OCI-LY7 (cell line): ENCODE measurements around the gene HNRNPAB. TPM values are rescaled to one million over a fixed set of nuclear protein-coding genes. Genes with fewer than 3 reads are reported as not detected.
A peak's percentile ranks its signal among the peaks of the same experiment; 100 is the strongest.

ENCODE experiments used
- BruUV-seq: library from RNA; stranded (reverse); fragments of 400-500 nt; replicated peaks from 2 replicates; lab custom pipeline; 2021; lab: Mats Ljungman, UMichigan
- CTCF ChIA-PET: fragments of 300-600 bp; sonication (Branson Sonifier 250); formaldehyde crosslinking; loops from one replicate; lab custom pipeline; 2022; ENCODE audit warnings: antibody characterized with exemption; ENCODE audit not compliant: unreplicated experiment; lab: Charles Lee
- POLR2A ChIA-PET: fragments of 300-600 bp; sonication (Branson Sonifier 250); formaldehyde crosslinking; loops from one replicate; lab custom pipeline; 2022; ENCODE audit warnings: antibody characterized with exemption; lab: Charles Lee
- DNase-seq: peaks from one replicate; pipeline ENCODE4 v3.0.0-alpha.2; 2015; ENCODE audit warnings: low spot score
- H2AFZ ChIP-seq: fragments of 200-600 bp; sonication (generic), shearing (Covaris generic); 2 replicates; pipeline ENCODE4 v1.6.1; 2014; ENCODE audit warnings: mild to moderate bottlenecking, antibody characterized with exemption, low read length, moderate library complexity
- H3K27ac ChIP-seq: fragments of 200-600 bp; sonication (generic); 2 replicates; pipeline ENCODE4 v1.5.1; 2014; ENCODE audit warnings: mixed run types, low read depth, mild to moderate bottlenecking, moderate library complexity, low read length, inconsistent platforms; ENCODE audit not compliant: poor library complexity, severe bottlenecking
- H3K36me3 ChIP-seq: fragments of 200-600 bp; sonication (generic); 2 replicates; pipeline ENCODE4 v1.6.1; 2014; ENCODE audit warnings: mild to moderate bottlenecking, antibody characterized with exemption, low read length, moderate library complexity, mixed read lengths; ENCODE audit not compliant: insufficient read depth
- H3K4me1 ChIP-seq: fragments of 200-600 bp; sonication (generic); 2 replicates; pipeline ENCODE4 v1.5.1; 2014; ENCODE audit warnings: mild to moderate bottlenecking, low read length; ENCODE audit not compliant: insufficient read depth, poor library complexity, severe bottlenecking
- H3K4me2 ChIP-seq: fragments of 200-600 bp; sonication (generic); 2 replicates; pipeline ENCODE4 v1.6.1; 2014; ENCODE audit warnings: mild to moderate bottlenecking, low read length
- H3K4me3 ChIP-seq: fragments of 200-600 bp; sonication (generic); 2 replicates; pipeline ENCODE4 v1.5.1; 2014; ENCODE audit warnings: mild to moderate bottlenecking, low read depth, low read length; ENCODE audit not compliant: poor library complexity, severe bottlenecking
- H3K79me2 ChIP-seq: fragments of 200-600 bp; sonication (generic); 2 replicates; pipeline ENCODE4 v1.6.1; 2016; ENCODE audit warnings: low read depth, mild to moderate bottlenecking, low read length, moderate library complexity, mixed read lengths; ENCODE audit not compliant: insufficient read depth
- H3K9me2 ChIP-seq: fragments of 200-600 bp; sonication (generic); 2 replicates; pipeline ENCODE4 v1.6.1; 2016; ENCODE audit warnings: mild to moderate bottlenecking, low read length, mixed read lengths; ENCODE audit not compliant: insufficient read depth
- H3K9me3 ChIP-seq: fragments of 200-600 bp; sonication (generic); 2 replicates; pipeline ENCODE4 v1.6.1; 2014; ENCODE audit warnings: mild to moderate bottlenecking, mixed run types, low read length, mixed read lengths
- H4K20me1 ChIP-seq: fragments of 200-600 bp; sonication (generic); 2 replicates; pipeline ENCODE4 v1.6.1; 2014; ENCODE audit warnings: mild to moderate bottlenecking, antibody characterized with exemption, low read length, moderate library complexity, mixed read lengths; ENCODE audit not compliant: insufficient read depth
- CTCF ChIP-seq: fragments of 200-600 bp; sonication (generic); conservative IDR thresholded peaks from 2 replicates; pipeline ENCODE4 v1.5.1; 2014; ENCODE audit warnings: mild to moderate bottlenecking, antibody characterized with exemption, low read length, moderate library complexity, mixed read lengths
- EZH2phosphoT487 ChIP-seq: fragments of 200-600 bp; sonication (generic); IDR thresholded peaks from 2 replicates; pipeline ENCODE4 v1.6.1; 2018; ENCODE audit warnings: low read depth, borderline replicate concordance, mild to moderate bottlenecking, mixed run types, antibody characterized with exemption, low read length, moderate library complexity, mixed read lengths
- intact Hi-C: fragments of 100-400 bp; cut with micrococcal nuclease; formaldehyde crosslinking; loops from one replicate; pipeline ENCODE4 v1.10.0; 2022; ENCODE audit not compliant: unreplicated experiment
- total RNA-seq, 2 experiments: library from RNA; depleted of rRNA in 1 of 2; stranded (reverse); fragments of >200 nt in 1 of 2; shearing (Covaris generic) in 1 of 2; gene quantifications; 2 replicates each; pipeline ENCODE4 v1.2.3, GENCODE V29; 2014 to 2022

Gene HNRNPAB
- total RNA-seq, 2 experiments from 2014 or later, result 146 to 350 TPM

GRCh38 chr5:178203670-178204181 lies 607 bp upstream of the HNRNPAB start:
- Histone ChIP-seq H3K79me2 (peaks cover 56% of the 10 kb centered on the region), H3K4me2 (peak overlapping the region; percentile 81), H3K9me3 (no peaks in the 10 kb centered on the region), H3K4me3 (peak overlapping the region; percentile 99), H3K36me3 (peaks cover 43% of the 10 kb centered on the region), H3K4me1 (peaks cover 20% of the 10 kb centered on the region), H2AFZ (peak overlapping the region; percentile 69; the same call in 1 of the 2 replicates), H4K20me1 (peaks cover 35% of the 10 kb centered on the region), H3K9me2 (no peaks in the 10 kb centered on the region), H3K27ac (peak overlapping the region; percentile 82)
- TF ChIP-seq EZH2phosphoT487, result no peak
- TF ChIP-seq CTCF, result no peak
- POLR2A ChIA-PET, result interaction anchor here (0.9 to 1.6 kb wide), 7 partner anchors 8 to 83 kb away, joined by 3 to 9 read pairs (median 4); no protein-coding TSS in a partner anchor
- BruUV-seq, result TSS peak; percentile 97
- DNase-seq, result no peak
- CTCF ChIA-PET, result interaction anchor here (0.6 kb wide), 1 partner anchor 74 kb away, joined by 3 read pairs; no protein-coding TSS in a partner anchor
- intact Hi-C loops, result loop anchor here (2.0 kb wide), 1 partner anchor 29 kb away; the partner anchor contains the start of gene PHYKPL

- peak overlapping the region; percentile 99 for H3K4me3 ChIP-seq
- DNase-seq, result peak; percentile 88
- H4K20me1 ChIP-seq, result peaks cover 49% of the 10 kb centered on the region
- H3K4me1 ChIP-seq, result peaks cover 20% of the 10 kb centered on the region
- intact Hi-C loops, result loop anchor here (2.0 kb wide), 1 partner anchor 28 kb away; the partner anchor contains the start of gene PHYKPL
- H3K9me3 ChIP-seq, result no peaks in the 10 kb centered on the region
- ChIA-PET CTCF (no interaction called here), POLR2A (interaction anchor here (0.6 to 1.7 kb wide), 10 partner anchors 10 to 655 kb away, joined by 3 to 5 read pairs (median 3); partner anchors contain the start of gene ZNF354B)
- 0 out of 2 replicates have a peak, but pooled peaks have one; percentile 21 for TF ChIP-seq CTCF
- TF ChIP-seq EZH2phosphoT487, result no peak
- peak overlapping the region; percentile 99 for H3K4me2 ChIP-seq
- no peaks in the 10 kb centered on the region for H3K9me2 ChIP-seq
- no TSS peak for BruUV-seq
- peak overlapping the region; percentile 82 for H3K27ac ChIP-seq
- H3K36me3 ChIP-seq, result peaks cover 57% of the 10 kb centered on the region
- no peak overlapping the region for H2AFZ ChIP-seq
- H3K79me2 ChIP-seq, result peaks cover 62% of the 10 kb centered on the region
These were observed 809 bp downstream of the HNRNPAB start for GRCh38 chr5:178204935-178205748.
